RWPE2 (cell line): ENCODE data around the gene CENPP.

Experiments used
- ATAC-seq: fragments of 200-7000 bp; cut with Tn5 transposase; 3 replicates; pipeline ENCODE4 v1.9.1; 2021; ENCODE audit warnings: low read depth
- DNase-seq: peaks from one replicate; pipeline ENCODE4 v3.0.0-alpha.2; 2020; ENCODE audit warnings: low spot score
- H3K27ac ChIP-seq: fragments of 450-650 bp; 2 replicates; pipeline ENCODE4 v1.5.1; 2017; ENCODE audit warnings: mild to moderate bottlenecking; ENCODE audit not compliant: poor library complexity, severe bottlenecking
- H3K27me3 ChIP-seq: fragments of 250-450 bp; sonication (Bioruptor Pico); 2 replicates; pipeline ENCODE4 v1.5.1; 2021; ENCODE audit warnings: mild to moderate bottlenecking, moderate library complexity; ENCODE audit not compliant: insufficient read depth, poor library complexity, severe bottlenecking
- H3K36me3 ChIP-seq: fragments of 250-450 bp; sonication (Bioruptor Pico); 2 replicates; pipeline ENCODE4 v1.5.1; 2020; ENCODE audit warnings: low read depth, mild to moderate bottlenecking, moderate library complexity
- H3K4me1 ChIP-seq: fragments of 250-450 bp; sonication (Bioruptor Pico); 2 replicates; pipeline ENCODE4 v1.5.1; 2021; ENCODE audit warnings: mild to moderate bottlenecking, moderate library complexity; ENCODE audit not compliant: insufficient read depth, poor library complexity, severe bottlenecking
- H3K4me3 ChIP-seq: fragments of 250-450 bp; sonication (Bioruptor Pico); 2 replicates; pipeline ENCODE4 v1.5.1; 2021; ENCODE audit warnings: mild to moderate bottlenecking, moderate library complexity; ENCODE audit not compliant: severe bottlenecking
- H3K9me3 ChIP-seq: fragments of 250-450 bp; sonication (Bioruptor Pico); 2 replicates; pipeline ENCODE4 v1.5.1; 2021; ENCODE audit warnings: mild to moderate bottlenecking, moderate library complexity; ENCODE audit not compliant: severe bottlenecking
- TF ChIP-seq, protein P1 (sequence below): fragments of 450-650 bp; IDR thresholded peaks from one replicate; pipeline ENCODE4 v1.5.1; 2017; ENCODE audit warnings: mild to moderate bottlenecking, moderate library complexity; ENCODE audit not compliant: poor library complexity, severe bottlenecking

Gene CENPP

DNA sequence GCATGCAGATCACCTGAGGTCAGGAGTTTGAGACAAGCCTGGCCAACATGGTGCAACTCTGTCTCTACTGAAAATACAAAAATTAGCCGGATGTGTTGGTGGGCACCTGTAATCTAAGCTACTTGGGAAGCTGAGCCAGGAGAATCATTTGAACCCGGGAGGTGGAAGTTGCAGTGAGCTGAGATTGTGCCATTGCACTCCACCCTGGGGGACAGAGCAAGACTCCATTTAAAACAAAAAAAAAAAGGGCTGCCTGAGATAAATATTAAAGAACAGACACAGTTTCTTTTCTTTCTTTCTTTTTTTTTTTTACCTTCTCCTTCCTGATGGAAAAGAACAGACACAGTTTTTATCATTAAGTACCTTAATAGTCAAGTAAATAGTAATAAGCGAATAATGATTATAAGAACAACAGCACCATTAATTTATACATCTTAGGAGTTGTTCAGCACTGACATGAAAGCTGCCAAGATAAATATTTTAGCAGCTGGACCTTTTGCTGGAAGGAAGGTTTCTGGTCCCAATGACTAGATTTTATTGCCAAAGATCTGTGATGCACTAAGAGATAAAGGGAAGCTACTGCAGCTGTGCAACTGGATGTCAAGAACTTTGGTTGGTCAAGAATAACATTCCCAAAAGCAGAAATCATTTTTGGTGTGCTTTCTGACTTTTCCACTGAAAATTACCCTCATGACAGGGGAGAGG lies 7.0 kb downstream of the CENPP start:
- no peak for ATAC-seq
- TF ChIP-seq, protein P1, sequence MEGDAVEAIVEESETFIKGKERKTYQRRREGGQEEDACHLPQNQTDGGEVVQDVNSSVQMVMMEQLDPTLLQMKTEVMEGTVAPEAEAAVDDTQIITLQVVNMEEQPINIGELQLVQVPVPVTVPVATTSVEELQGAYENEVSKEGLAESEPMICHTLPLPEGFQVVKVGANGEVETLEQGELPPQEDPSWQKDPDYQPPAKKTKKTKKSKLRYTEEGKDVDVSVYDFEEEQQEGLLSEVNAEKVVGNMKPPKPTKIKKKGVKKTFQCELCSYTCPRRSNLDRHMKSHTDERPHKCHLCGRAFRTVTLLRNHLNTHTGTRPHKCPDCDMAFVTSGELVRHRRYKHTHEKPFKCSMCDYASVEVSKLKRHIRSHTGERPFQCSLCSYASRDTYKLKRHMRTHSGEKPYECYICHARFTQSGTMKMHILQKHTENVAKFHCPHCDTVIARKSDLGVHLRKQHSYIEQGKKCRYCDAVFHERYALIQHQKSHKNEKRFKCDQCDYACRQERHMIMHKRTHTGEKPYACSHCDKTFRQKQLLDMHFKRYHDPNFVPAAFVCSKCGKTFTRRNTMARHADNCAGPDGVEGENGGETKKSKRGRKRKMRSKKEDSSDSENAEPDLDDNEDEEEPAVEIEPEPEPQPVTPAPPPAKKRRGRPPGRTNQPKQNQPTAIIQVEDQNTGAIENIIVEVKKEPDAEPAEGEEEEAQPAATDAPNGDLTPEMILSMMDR, result no peak
- no peaks in the 10 kb centered on the region for H3K27me3 ChIP-seq
- peaks cover 16% of the 10 kb centered on the region; the same call in 1 of the 2 replicates for H3K36me3 ChIP-seq
- H3K9me3 ChIP-seq, result no peaks in the 10 kb centered on the region
- no peak overlapping the region for H3K27ac ChIP-seq
- H3K4me3 ChIP-seq, result no peak overlapping the region
- DNase-seq, result no peak
- H3K4me1 ChIP-seq, result peaks cover 3% of the 10 kb centered on the region

DNA sequence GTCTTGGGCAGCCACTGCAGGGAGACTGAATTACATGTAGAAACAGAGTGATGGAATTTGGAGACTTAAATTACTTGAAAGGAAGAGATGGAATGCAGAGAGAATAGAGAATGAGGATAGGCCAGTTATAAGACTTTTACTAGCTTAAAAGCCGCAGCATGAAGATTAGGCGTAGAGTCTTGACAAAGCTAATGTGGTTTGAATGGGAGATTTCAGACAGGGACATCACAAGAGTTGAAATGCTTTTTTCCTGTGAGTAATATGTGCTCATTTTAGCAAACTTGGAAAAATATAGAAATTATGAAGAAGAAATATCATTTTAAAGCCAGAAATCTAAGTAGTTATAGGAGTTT lies 7.5 kb downstream of the CENPP start:
- DNase-seq, result no peak
- H3K4me3 ChIP-seq, result no peak overlapping the region
- no peaks in the 10 kb centered on the region for H3K9me3 ChIP-seq
- H3K4me1 ChIP-seq, result no peaks in the 10 kb centered on the region
- H3K27ac ChIP-seq, result no peak overlapping the region
- H3K36me3 ChIP-seq, result peaks cover 17% of the 10 kb centered on the region; the same call in 1 of the 2 replicates
- ATAC-seq, result no peak
- H3K27me3 ChIP-seq, result no peaks in the 10 kb centered on the region
- TF ChIP-seq, protein P1, result no peak

DNA sequence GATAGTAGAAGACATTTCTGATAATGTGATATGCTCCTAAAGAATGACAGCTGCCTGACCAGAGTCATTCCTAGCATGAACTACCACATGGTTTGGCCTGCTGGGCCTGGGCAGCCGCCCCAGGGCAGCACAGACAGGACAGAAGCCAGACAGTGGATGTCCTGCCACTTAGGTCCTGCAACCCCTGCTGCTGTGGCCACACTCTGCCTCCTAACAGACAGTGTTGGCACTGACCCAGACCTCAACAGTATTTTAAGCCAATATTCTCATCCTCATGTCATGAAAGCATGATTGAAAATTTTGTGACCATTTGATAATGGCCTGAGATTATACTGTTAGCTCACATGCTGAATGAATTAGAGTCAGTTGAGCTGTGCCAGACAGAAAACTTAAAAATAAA lies 15.8 kb downstream of the CENPP start:
- DNase-seq (no peak), ATAC-seq (no peak)
- H3K36me3 ChIP-seq, result peaks cover 19% of the 10 kb centered on the region
- TF ChIP-seq, protein P1, result no peak
- no peaks in the 10 kb centered on the region for H3K9me3 ChIP-seq
- no peaks in the 10 kb centered on the region for H3K27me3 ChIP-seq
- no peaks in the 10 kb centered on the region for H3K4me1 ChIP-seq
- no peak overlapping the region for H3K4me3 ChIP-seq
- H3K27ac ChIP-seq, result no peak overlapping the region

DNA sequence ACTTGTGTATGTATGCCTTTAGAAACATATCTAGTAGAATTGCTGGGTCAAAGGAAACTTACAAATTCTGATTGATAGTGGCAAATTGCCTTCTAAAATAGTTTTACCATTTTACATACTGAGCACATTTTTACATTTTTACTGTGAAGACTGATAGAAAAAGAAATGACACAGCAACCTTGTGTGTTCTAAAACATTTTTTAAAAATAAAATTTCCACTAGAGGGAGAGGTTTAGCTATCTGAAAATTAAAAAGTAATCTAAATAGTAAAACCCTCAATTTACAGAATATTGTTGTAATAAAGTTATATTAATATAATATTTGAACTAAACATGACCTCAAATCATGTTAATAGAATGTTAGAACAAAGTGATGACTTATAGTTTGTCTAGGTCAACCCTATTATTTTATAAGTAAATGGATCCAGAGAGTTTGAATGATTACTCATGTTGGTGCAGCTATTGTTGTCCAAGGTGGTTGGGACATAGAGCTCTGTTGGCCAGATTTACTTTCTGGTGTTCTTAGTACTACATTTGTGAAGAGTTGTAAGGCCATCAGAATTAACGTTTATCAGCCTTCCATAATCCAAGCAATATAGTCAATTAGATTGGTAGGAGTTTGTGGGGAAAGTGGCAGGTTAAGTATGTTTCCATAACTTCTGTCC lies 17.2 kb downstream of the CENPP start:
- Histone ChIP-seq H3K36me3 (peaks cover 13% of the 10 kb centered on the region), H3K27me3 (no peaks in the 10 kb centered on the region), H3K27ac (no peak overlapping the region), H3K9me3 (no peaks in the 10 kb centered on the region), H3K4me1 (no peaks in the 10 kb centered on the region), H3K4me3 (no peak overlapping the region)
- ATAC-seq, result peak; percentile 46; the same call in 1 of the 3 replicates
- TF ChIP-seq, protein P1, result peak; percentile 44
- DNase-seq, result no peak

DNA sequence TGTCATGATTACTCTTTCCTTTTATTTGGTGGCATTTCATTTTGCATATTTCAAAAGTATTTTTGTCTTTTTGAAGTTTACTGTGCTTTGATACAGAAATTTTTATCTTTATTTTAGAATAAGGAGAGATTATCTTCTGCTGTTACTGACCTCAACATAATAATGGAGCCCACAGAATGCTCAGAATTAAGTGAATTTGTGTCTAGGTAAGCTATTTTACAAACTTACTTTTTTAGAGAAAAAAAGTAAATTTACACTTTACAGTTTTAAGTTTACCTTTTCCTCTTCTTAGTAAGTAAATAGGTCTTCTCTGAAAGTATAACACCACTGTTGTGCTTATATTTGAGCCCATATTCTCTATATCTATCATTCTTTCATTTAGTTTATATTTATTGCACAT lies 19.8 kb downstream of the CENPP start:
- H3K27ac ChIP-seq, result no peak overlapping the region
- no peak for ATAC-seq

More for the DNA sequence above, 19.8 kb downstream of the CENPP start:
- Histone ChIP-seq H3K4me3 (no peak overlapping the region), H3K27me3 (no peaks in the 10 kb centered on the region), H3K36me3 (peaks cover 7% of the 10 kb centered on the region; the same call in 1 of the 2 replicates), H3K4me1 (no peaks in the 10 kb centered on the region), H3K9me3 (no peaks in the 10 kb centered on the region)
- TF ChIP-seq, protein P1, result no peak
- no peak for DNase-seq
